Activated CD4-positive, alpha-beta T cell treated with anti-CD3 and anti-CD28 coated beads for 48 hours (primary cell): ENCODE results near the gene PDCD7.
"Not testable (repeated sequence)": the region's sequence is repeated elsewhere in the genome, so short reads cannot be mapped to it uniquely, and the experiment has no call there.

ENCODE experiments used
- DNase-seq: peaks from one replicate; pipeline ENCODE4 v3.0.0-alpha.2; 2020

Gene PDCD7

DNA sequence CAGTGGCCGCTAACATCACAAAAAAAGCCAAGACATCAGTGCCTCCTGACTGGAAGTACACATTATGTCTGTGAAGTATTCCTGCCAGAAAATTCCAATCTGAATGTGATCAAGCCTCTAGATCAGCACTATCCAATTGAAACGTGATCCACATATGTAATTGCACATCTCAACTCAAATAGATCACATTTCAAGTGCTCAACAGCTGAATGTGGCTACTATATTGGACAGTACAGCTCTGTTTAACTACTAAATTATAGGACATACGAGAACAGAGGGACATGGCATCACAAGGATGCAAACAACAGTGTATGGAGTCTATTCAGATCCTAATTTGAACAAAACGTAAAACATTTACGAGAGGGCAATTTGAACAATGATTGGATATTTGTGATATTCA lies 18.1 kb downstream of the PDCD7 start:
- DNase-seq: no peak

DNA sequence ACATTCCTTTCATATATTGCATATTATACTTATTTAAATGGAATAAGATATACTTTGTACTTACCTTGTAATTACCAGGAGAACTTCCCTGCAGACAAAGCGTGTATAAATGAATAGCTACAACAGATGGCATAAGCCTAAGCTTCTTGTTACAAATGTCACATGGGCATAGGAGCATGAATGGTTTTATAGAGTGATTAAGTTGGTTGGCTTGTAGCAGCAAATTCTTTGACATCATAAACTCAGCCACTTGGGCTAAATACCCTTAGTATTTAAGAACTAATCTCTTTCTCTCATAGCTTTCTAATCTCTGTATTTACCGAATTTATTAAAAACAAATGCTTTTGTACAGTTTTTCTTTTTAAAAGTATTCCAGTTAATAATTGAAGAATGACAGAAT lies 18.5 kb downstream of the PDCD7 start, which contains the start of gene UBAP1L:
UBAP1L (minus strand) TSS at position 115 of the 400 bp plus-strand sequence. CDS start 8,985 bp downstream, outside the sequence.
- DNase-seq: no peak

DNA sequence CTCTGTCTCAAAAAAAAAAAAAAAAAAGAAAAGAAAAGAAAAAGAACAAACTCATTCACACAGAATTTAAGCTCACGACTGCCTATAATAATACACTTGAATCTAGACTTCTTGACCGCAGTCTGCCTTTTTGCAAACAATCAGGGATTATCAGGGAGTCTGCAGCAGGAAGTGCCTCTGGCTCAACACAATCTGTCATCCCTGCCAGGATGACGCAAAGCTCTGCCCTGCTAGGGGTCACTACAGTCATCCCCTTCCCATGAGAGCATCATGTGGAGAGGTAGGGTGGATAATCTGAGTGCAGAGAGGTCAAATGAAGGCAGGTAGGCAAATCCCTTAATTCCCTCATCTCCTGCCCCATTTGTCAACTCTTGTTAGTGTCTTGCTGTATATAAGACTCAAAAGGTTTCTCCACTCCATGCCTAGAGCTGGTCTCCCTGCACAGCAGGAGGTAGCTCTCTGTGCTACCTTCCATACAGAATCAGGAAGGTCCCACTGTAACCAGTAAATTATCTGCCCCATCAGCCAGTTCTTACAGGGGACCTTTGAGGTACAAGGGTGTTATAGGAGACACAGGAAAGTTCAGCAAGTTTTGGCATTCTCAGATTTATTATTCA lies 22.8 kb downstream of the PDCD7 start:
- no peak for DNase-seq

DNA sequence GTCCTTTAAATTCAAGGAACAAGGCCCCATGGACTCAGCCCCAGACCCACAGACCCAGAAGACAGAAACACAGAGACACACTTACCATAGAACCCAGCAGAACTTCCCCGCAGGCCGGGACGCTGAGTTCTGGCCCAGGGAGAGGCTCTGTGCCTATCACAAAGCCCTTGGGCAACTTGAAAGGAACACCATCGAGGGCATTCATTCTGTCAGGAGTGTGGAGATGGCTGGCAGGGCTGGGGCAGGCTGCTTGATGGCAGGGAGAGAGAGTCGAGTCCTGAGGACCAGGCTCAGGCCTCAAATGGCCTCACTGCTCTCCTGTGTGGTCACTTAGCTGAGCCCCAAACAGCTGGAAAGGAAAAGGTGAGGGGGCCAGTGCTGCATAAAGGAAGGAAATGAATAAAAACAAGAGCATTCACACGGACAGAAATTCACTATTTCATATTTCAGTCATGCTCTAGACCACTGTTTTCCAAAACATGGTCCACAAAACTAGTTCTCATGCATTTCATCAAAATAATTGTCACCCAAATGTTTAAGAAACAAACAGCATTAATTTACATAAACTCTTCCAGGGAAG lies 27.5 kb downstream of the PDCD7 start:
- DNase-seq: no peak

DNA sequence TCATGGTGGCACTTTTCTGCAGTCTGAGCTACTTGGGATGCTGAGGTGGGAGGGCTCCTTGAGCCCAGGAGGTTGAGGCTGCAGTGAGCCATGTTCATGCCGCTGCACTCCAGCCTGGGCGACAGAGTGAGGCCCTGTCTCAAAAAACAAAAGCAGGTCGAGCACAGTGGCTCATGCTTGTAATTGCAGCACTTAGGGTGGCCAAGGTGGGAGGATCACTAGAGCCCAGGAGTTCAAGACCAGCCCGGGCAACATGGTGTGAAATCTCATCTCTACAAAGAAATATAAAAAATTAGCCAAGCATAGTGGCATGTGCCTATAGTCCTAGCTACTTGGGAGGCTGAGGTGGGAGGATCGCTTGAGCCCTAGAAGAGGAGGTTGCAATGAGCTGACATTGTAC lies 28.6 kb downstream of the PDCD7 start:
- DNase-seq: no peak

DNA sequence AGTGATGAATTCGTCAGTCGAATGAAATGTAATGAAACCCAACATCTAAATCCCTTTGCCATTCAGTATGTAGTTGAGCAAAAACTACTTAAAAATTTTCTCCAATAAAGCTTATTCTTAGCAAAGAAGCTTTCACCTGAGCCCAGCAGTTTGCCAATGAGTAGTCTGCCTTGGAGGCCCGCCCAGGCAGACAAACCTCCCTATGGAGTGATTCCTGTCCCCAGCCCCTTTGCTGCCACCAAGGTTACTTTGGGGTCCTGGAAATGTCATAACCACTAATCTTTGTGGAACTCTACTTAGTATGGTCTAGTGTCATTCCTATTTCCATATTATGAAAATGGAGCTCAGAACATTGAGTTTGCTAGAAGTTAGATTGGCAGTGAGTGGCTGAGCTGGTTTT lies 30.7 kb downstream of the PDCD7 start:
- no peak for DNase-seq

DNA sequence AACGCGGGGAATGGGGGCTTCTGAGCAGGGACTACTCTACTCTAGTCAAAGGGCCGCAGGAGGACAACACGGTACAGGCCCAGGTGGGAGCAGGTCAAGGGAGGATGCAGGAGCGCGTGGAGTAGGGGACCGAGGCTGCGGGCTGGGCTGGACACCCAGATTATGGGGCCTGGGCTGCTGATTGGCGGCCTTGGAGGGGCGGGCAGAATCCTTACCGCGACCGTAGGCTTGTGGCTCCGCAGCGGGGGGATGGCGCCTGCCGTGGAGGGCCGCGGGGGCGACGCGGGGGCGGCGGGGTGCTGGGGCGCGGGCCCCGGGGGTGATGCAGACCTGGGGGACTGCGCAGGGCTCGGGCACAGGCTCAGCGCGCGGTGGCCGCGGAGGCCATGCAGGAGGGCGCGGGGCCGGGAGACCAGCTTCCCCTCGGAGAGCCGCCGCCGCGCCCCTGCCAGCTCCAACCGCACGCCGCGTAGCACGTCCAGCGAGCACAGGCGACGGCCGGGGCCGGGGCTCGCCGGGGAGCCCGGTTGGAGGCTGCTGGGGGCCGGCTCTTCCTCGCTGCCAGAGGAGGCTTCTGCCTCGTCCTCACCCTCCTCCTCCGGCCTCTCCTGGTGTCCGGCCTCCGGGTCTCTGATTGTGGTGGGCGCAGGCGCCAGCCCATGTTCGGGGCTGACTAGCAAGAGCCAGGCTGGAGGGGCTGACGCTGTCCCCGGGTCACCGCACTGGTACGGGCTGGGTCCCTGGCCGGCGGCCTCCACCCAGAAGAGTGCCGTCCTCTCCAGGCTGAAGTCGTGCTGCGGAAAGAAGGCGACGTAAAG lies 31.5 kb downstream of the PDCD7 start:
- no peak for DNase-seq

DNA sequence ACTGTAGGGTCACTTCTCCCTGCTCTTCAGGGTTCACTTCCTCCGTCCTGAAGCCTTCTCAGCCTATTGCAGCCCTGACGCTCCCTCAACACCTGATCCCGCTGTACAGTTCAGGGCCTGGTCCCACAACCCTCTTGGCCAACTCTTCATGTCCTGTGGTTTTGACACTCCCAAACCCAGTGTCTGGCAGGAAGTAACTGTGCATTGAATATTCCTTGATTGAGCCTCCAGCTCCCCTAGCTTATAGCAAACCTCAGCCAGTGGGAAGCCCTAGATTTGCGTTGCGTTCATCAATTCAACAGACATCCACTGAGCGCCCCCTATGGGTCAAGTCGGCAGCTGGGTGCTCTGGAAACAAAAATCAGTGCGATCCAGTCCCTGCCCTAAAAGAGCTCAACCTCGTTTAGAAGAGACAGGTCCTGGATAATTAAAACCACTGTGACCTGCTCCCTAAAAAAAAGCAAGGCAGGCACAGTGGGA lies 32.2 kb downstream of the PDCD7 start:
- DNase-seq: peak; percentile 79

DNA sequence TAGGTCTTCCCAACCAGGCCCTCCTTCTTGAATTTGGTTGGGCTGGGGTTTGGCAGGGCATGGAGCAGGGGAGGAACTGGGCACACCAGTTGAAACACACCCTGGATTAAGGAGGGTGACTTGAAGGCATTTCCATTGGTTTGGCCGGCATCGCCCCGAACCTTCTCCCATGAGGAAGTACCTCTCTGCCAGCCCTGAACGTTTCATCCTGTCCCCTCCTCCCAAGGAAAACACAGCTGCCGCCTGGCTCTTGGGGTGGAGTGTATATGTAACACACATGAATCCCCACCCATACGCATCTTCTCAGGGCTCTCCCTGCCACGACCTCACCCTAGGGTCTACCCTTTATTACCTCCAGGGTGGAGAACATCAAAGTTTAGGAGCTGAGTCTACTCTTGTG lies 33.2 kb downstream of the PDCD7 start:
- DNase-seq: no peak

DNA sequence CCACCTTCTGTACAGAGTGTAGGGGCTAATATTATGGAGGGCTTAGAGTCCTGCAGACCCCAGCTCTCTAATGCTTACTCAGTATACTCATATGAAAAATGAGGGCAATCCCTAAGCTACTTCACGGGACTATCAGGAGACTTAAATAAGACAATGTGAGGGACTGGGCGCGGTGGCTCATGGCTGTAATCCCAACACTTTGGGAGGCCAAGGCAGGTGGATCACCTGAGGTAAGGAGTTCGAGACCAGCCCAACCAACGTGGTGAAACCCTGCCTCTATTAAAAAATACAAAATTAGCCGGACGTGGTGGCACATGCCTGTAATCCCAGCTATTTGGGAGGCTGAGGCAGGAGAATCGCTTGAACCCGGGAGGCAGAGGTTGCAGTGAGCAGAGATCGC lies 33.8 kb downstream of the PDCD7 start:
- DNase-seq: not testable (repeated sequence)

DNA sequence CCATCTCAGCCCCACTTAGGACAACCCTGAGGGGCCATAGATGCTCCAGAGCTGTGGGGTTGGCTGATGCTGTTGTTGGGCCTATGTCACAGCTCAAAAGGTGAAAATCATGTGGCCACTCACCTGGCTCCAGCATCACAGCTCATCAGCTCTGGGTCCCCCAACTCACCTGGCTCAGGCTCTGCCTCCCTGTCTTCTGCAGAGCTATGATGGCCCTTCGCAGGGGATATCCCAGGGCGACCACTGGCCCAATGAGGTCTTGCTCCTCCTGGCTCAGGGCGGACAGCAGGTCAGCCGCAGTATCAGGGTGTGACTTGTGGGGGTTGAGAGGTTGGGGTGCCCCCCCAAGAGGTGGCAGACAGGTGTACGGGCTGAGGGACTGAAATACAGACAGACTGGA lies 34.3 kb downstream of the PDCD7 start:
- DNase-seq: no peak

DNA sequence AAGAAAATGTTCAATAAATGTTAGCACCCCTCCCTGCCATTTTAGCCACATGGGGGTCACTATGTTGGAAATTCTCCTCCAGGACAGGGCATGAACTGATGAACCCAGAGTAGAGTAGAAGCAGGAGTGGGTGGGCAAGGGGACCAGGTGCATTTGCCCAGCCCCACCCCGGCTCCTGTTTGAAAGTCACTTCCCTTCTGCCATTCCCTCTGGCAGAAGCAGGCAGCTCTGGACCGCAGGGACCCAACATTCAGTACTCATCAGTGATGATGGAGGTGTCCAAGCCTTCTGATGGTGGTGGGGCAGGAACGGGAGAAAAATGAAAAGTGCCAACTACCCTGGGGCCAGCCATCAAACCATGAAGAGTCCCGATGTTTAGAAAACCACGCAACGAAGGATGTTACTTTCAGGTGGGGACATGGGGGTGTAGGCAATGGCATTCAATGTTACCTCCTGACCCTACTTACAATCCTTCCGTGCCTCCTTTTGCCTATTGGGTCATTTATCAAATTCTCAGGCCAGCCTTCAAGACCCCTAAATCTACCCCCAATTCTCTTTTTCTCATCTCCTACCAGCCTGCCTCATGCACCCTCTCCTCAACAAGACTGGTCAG lies 35.9 kb downstream of the PDCD7 start:
- no peak for DNase-seq

DNA sequence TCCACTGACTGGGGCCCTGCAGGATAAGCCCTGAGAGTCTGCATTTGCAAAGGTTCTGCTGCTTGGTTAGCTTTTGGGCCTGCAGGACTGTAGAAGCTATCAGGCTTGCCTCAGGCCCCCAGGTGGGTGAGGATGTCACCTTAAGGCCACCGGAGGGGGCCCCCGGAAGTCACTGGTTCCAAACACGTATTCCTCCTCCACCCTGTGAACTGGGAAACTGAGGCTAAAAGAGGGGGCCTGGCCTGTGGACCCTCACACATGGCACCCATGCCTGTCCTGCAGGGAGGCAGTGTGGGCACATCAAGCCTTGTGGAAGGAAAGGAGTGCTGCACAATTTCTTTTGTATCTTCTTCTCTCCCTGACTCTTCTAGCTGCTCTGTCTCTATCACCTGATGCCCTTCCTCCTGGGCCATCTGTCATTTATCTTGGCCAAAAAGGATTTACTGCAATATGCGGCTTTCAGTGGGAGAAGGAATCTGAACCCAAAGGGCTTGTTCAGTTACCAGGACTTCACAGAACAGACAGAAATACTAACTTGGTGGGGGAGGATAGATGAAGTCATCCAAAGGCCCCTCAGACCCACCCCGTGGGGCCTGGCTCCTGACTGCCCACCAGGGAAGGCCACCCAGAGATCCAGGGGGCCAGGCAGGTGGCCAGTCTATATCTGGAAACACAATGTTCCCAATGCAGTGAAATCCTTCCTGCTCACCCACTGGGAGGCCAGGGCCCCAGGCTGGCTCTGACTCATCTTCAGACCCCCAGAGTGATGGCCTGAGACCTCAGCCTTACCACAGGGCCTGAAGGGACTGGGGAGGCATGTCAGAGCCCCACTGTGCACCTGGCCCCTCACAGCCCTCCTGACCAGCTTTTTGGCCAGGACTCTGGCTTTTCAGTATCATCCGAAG lies 36.9 kb downstream of the PDCD7 start:
- DNase-seq: no peak

DNA sequence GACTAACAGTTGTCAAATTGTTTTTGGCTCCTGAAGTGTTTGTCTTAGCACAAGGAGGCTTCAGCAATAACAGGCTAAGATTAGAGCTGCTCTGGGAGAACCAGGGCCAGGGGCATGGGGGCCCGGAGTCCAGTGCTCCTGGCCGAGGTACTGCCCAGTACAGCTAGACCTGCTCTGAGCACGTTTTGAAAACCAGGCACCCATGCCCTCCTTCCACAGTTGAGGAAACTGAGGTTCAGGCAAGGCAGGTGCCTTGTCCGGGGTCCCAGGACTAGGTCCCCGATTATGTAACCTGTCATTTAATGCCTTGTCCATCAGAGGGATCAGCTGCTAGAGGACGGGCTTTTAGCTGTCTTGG lies 37.9 kb downstream of the PDCD7 start:
- DNase-seq: no peak

DNA sequence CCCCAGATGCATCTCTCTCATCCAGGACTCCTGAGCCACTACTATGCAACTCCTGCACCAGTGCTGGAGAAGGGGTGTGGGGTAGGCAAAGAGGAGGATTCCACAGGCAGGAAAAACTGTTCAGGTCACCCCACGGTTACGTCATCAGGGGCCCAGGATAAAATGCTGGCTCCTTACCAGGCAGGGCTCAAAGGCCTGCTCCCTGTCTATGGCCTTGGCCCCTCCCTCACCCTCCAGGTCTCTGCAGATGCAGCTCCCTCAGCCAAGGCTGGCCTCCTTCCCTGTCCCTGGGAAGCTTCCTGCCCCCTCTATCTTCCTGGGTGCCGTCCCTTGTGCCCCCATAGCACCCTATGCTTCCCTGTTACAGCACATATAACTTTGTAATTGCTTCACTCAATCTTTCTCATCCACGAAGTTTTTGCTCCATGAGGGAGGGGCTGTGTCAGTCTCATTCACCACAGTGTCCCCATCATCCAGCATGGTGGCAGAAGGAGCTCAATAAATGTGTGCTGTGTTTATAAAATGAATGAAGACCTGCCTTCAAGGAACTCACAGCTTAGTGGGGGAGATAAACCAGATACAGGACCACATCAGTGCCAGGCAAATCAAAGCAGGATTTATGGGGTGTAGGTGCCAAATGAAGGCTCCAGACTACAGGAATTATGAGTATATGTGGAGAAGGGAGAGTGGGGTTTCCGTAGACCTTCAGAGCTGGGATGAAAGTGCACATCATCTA lies 38.4 kb downstream of the PDCD7 start:
- no peak for DNase-seq

DNA sequence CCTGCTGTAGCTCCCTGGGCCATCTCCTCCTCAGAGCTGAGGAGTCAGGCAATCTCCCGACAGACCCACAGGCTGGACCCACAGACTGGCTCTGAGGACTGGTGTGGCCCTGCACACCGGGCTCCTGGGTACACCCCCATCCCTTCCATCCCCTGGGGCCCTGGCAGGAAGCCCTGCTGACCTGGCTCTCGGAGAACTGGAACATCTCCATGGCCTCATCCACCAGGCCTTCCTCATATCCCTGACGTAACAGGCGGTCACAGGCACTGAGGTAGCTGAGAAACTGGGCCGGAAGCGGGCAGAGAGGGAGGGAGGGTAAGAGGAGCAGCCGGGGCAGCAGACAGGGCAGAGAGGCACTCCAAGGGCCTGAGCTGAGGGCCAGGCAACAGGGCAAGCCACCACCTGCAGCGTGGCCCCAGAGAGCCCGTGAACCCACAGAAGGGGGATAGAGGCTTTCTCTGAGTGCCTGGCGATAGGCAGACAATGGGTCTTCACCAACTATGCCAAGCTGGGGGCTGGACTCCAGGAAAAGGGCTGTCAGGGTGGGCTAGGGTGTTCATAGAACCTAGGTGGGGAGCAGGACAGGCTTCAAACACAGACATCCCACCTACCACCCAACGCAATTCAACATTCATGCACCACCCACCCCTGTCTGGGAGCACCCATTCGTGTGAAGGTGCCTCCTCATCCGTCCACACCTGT lies 39.2 kb downstream of the PDCD7 start:
- DNase-seq: no peak

DNA sequence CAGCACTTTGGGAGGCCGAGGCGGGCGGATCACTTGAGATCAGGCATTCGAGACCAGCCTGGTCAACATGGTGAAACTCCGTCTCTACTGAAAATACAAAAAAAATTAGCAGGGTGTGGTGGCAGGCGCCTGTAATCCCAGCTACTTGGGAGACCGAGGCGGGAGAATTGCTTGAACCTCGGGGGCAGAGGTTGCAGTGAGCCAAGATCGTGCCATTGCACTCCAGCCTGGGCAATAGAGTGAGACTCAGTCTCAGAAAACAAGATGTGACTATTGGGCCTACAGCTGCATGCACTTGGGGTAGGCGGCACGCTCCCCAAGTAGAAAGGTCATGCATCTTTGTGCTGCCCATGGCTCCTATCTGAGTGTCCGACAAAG lies 39.8 kb downstream of the PDCD7 start:
- not testable (repeated sequence) for DNase-seq

DNA sequence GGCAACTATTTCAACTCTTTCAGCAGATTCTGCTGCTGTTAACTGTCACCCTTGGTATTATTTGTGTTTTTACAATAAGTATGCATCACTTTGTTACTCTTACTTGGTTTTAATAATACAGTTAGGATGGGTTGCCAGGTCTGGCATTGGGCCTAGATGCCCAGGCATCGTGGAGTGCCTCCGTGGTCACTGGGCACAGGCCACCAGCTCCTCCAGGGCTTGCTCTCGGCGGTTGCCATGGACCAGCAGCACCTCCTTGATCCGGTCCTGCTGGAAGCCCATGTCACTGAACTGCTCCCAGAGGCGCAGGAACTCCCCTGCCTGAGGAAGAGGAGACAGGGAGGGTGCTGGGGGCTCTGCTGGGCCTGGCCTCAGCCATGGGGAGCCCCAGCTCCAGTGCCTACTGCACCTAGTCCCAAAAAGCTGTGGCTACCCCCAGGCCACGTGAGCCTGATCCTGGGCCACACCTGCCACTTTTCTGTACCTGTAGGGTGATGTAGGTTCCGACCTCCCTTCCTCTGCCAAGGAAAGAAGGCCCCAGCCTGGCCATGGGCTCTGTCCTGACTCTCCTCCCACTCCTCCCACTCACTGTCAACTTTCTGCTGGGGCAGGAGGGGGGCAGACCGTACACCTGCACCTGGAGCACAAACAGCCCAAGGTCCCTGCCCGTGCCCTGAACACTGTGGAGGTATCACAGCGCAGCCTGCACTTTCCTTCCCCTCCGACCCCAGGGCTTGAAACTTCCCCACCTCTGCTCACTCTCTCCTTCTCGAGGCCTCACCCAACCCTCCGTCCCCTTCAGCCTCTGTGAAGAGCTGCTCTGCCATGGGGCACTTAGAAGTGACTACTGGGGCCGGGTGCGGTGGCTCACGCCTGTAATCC lies 40.5 kb downstream of the PDCD7 start:
- no peak for DNase-seq

DNA sequence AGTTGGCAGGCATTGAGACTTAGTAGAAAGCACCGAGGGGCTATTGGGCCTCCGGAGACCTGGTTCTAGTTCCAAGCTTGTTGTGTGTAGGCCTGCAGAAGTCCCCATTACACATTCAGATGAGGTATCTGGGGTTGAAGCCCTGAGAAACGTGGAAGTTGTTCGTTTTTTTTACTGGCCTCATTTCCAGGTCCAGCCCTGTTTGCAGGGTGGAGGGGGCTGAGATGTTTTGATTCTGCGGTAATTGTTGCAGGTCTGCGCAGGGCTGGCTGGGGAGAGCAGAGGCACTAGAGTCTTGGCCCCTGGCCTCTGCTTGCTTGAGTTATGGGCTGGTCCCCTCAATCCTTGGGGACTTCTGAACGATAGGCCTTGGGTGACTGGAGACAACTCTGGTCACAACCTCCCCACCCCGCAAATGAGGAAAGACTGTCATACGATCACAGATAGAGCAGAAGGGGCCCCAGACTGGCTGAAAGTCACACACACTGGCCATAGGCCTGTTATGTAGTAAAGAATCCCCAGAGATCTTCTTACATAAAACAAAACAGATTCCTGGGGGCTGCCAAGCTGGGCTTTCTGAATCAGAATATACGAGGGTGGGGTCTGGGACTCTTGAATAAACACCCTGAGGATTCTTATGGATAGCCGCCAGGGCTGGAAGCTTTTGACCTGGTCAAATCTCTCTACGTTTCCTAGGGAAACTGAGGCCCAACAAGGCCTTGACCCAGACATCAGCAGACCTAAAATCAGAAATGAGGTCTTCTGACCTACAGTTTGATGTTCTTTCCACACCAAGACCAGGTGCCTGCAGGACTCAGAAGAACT lies 41.5 kb downstream of the PDCD7 start:
- no peak for DNase-seq
